Neutrophil (primary cell): Measurements from ENCODE around the gene LIG1.

Experiments used
- H3K27ac ChIP-seq: fragments of 200-600 bp; sonication (generic); 2 replicates; pipeline ENCODE4 v1.5.1; 2016; ENCODE audit warnings: mild to moderate bottlenecking, moderate library complexity
- H3K27me3 ChIP-seq: fragments of 200-600 bp; sonication (generic); 2 replicates; pipeline ENCODE4 v1.6.0; 2016; ENCODE audit warnings: mild to moderate bottlenecking
- H3K36me3 ChIP-seq: fragments of 200-600 bp; sonication (generic); 2 replicates; pipeline ENCODE4 v1.5.1; 2017
- H3K4me1 ChIP-seq, 2 experiments: fragments of 200-600 bp in 1 of 2; sonication (generic) in 1 of 2; 1 replicate in 1 of 2; 2 replicates in 1 of 2; pipeline versions ENCODE4 v1.5.1 to v1.6.1; 2013 to 2016; ENCODE audit warnings: low read depth in 1 of 2, low read length in 1 of 2, mild to moderate bottlenecking in 1 of 2, moderate library complexity in 1 of 2; ENCODE audit not compliant: control insufficient read depth in 1 of 2, insufficient read depth in 1 of 2
- H3K4me3 ChIP-seq, 2 experiments: fragments of 200-600 bp in 1 of 2; sonication (generic) in 1 of 2; 1 replicate in 1 of 2; 2 replicates in 1 of 2; pipeline ENCODE4 v1.5.1; 2013 to 2016; ENCODE audit warnings: low read depth in 1 of 2, low read length in 1 of 2, mild to moderate bottlenecking in 1 of 2, moderate library complexity in 1 of 2
- H3K9me3 ChIP-seq: fragments of 200-600 bp; sonication (generic); 2 replicates; pipeline ENCODE4 v1.5.1; 2016
- CTCF ChIP-seq: fragments of 200-600 bp; sonication (generic); IDR thresholded peaks from 2 replicates; pipeline ENCODE4 v1.5.1; 2016; ENCODE audit warnings: antibody characterized with exemption

The LIG1 gene

GRCh38 chr19:48111280-48111679 is 58.9 kb downstream of the LIG1 start:
- Histone ChIP-seq H3K27ac (no peak overlapping the region), H3K4me3 (no peak overlapping the region), H3K4me1 (peaks cover 0 to 10% of the 10 kb centered on the region in 2 experiments), H3K9me3 (no peaks in the 10 kb centered on the region), H3K36me3 (peaks cover 12% of the 10 kb centered on the region), H3K27me3 (peaks cover 7% of the 10 kb centered on the region)
- TF ChIP-seq CTCF = no peak

GRCh38 chr19:48110350-48110966 is 59.7 kb downstream of the LIG1 start, which contains the start of gene PLA2G4C:
TSS of gene PLA2G4C (minus strand) at chr19:48110817. CDS start at chr19:48106529, 4,288 bp downstream.
- Histone ChIP-seq H3K4me1 (peaks cover 0 to 10% of the 10 kb centered on the region in 2 experiments), H3K27ac (no peak within 1 kb of the TSS), H3K27me3 (peaks cover 7% of the 10 kb centered on the region), H3K36me3 (peaks cover 6% of the 10 kb centered on the region), H3K4me3 (peak within 1 kb of the TSS; percentile 62 to 70), H3K9me3 (no peaks in the 10 kb centered on the region)
- no peak for TF ChIP-seq CTCF

- TF ChIP-seq CTCF = no peak
- no peak overlapping the region for H3K4me3 ChIP-seq
- peaks cover 7% of the 10 kb centered on the region for H3K27me3 ChIP-seq
Measured at GRCh38 chr19:48108997-48109782, 61.0 kb downstream of the LIG1 start.

GRCh38 chr19:48103922-48104321 is 66.2 kb downstream of the LIG1 start:
- peaks cover 16% of the 10 kb centered on the region for H3K27me3 ChIP-seq
- H3K36me3 ChIP-seq = no peaks in the 10 kb centered on the region
- no peak overlapping the region for H3K4me3 ChIP-seq
- H3K27ac ChIP-seq = no peak overlapping the region
- no peak for TF ChIP-seq CTCF
- H3K9me3 ChIP-seq = no peaks in the 10 kb centered on the region
- H3K4me1 ChIP-seq = peaks cover 0 to 4% of the 10 kb centered on the region in 2 experiments

More at GRCh38 chr19:48108997-48109782, 61.0 kb downstream of the LIG1 start:
- H3K27ac ChIP-seq = no peak overlapping the region
- H3K9me3 ChIP-seq = no peaks in the 10 kb centered on the region
- H3K4me1 ChIP-seq = peaks cover 0 to 10% of the 10 kb centered on the region in 2 experiments
- no peaks in the 10 kb centered on the region for H3K36me3 ChIP-seq

GRCh38 chr19:48102870-48103751 is 67.0 kb downstream of the LIG1 start:
- H3K36me3 ChIP-seq = no peaks in the 10 kb centered on the region
- peak; percentile 65 for TF ChIP-seq CTCF

More at GRCh38 chr19:48102870-48103751, 67.0 kb downstream of the LIG1 start:
- Histone ChIP-seq H3K4me1 (peaks cover 0 to 4% of the 10 kb centered on the region in 2 experiments), H3K27ac (no peak overlapping the region), H3K4me3 (no peak overlapping the region), H3K9me3 (no peaks in the 10 kb centered on the region), H3K27me3 (peaks cover 11% of the 10 kb centered on the region)
